ENCODE results near the gene ZNF649. TPM values are rescaled to one million over a fixed set of nuclear protein-coding genes. Genes with fewer than 3 reads are reported as not detected.
A peak's percentile ranks its signal among the peaks of the same experiment; 100 is the strongest.

ZNF649 gene
- total and polyA plus RNA-seq, 2 of the 13 experiments (the other 11 are each of a cell fraction or from before 2014, with no cell fraction given), result 3.0 to 13.4 TPM

DNA sequence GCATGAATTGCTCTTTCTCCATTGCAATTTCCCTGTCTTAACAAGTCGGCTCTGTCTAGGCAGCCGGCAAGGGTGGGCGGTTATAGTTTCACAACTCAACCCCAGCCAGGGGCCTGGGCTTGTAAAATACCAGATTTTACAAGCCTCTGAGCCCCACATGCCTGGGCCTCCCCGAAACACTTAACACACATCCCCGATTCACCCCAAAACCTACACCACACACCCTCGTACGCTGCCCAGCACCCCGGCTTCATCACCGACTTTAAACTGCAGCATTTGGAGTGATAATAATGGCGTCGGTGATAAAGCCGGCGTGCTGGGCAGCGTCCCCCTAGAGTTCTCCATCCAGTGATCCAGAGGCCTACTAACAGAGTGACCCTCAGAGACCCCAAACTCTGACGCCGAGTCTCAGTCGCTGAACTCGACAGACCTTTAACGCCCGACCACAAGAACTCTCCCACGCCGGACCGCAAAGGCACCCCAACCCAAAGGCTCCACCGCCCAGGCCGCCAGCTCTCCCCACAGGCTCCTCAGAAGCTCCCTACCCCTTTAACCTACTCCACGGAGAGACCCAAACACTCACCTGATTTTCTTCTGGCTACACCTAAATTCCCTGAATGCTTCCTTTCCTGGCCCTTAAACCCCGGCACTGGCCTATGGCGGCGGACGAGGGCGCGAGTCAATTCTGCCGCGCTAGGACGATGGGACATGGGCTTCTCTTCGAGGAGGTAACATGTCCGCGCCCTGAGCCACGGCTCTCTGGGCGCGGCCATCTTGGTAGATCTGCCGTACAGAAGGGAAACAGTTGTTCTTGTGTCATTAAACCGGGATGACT is at the start of gene ZNF649 (continued):
- TF ChIP-seq, protein P1, sequence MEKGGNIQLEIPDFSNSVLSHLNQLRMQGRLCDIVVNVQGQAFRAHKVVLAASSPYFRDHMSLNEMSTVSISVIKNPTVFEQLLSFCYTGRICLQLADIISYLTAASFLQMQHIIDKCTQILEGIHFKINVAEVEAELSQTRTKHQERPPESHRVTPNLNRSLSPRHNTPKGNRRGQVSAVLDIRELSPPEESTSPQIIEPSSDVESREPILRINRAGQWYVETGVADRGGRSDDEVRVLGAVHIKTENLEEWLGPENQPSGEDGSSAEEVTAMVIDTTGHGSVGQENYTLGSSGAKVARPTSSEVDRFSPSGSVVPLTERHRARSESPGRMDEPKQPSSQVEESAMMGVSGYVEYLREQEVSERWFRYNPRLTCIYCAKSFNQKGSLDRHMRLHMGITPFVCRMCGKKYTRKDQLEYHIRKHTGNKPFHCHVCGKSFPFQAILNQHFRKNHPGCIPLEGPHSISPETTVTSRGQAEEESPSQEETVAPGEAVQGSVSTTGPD (CRISPR knock-in tag; IDR thresholded peaks at IDR 0.05), result no peak
- no peak for TF ChIP-seq CCAR2 (optimal IDR thresholded peaks at IDR 0.05; ENCODE audit: low read depth, low read length)
- no peak for TF ChIP-seq KAT2B (IDR thresholded peaks at IDR 0.05; ENCODE audit: borderline replicate concordance, low read depth, low read length)
- no peak for TF ChIP-seq ZNF383 (CRISPR knock-in tag; IDR thresholded peaks at IDR 0.05; ENCODE audit: borderline replicate concordance)
- TF ChIP-seq ZNF331 (CRISPR knock-in tag; IDR thresholded peaks at IDR 0.05), result peak; percentile 39; the same call in 1 of the 2 replicates
- TF ChIP-seq ZNF18 (CRISPR knock-in tag; IDR thresholded peaks at IDR 0.05; ENCODE audit: insufficient replicate concordance), result no peak
- TF ChIP-seq MED1 (CRISPR knock-in tag; IDR thresholded peaks at IDR 0.05), result no peak
- no peak for TF ChIP-seq KDM1A (CRISPR knock-in tag; IDR thresholded peaks at IDR 0.05)
- no peak for TF ChIP-seq ZNF737 (CRISPR knock-in tag; IDR thresholded peaks at IDR 0.05; ENCODE audit: borderline replicate concordance)
- peak; percentile 64; the same call in 1 of the 2 replicates for TF ChIP-seq SIN3A (IDR thresholded peaks at IDR 0.05; ENCODE audit: borderline replicate concordance, low read depth, low read length)
- no peak for TF ChIP-seq HNRNPL (IDR thresholded peaks at IDR 0.05; ENCODE audit: low read depth, low read length)
- TF ChIP-seq ZNF138 (CRISPR knock-in tag; IDR thresholded peaks at IDR 0.05; ENCODE audit: low read depth), result no peak
- no peak for TF ChIP-seq HIVEP1 (CRISPR knock-in tag; IDR thresholded peaks at IDR 0.05)
- TF ChIP-seq MBD4 (IDR thresholded peaks at IDR 0.05; ENCODE audit: borderline replicate concordance, low read length), result no peak
- 0 out of 2 replicates have a peak, but pooled peaks have one; percentile 52 for TF ChIP-seq NFE2L1 (CRISPR knock-in tag; IDR thresholded peaks at IDR 0.05; ENCODE audit: borderline replicate concordance)
- peak; percentile 64; the same call in 1 of the 2 replicates for TF ChIP-seq ZNF614 (CRISPR knock-in tag; IDR thresholded peaks at IDR 0.05; ENCODE audit: borderline replicate concordance)
- no peak for TF ChIP-seq GFI1 (CRISPR knock-in tag; IDR thresholded peaks at IDR 0.05; ENCODE audit: borderline replicate concordance)
- TF ChIP-seq PCBP1 (IDR thresholded peaks at IDR 0.05; ENCODE audit: borderline replicate concordance, low read depth, low read length), result no peak
- TF ChIP-seq ARID4A (CRISPR knock-in tag; IDR thresholded peaks at IDR 0.05; ENCODE audit: borderline replicate concordance), result peak; percentile 90
